ENCODE measurements around the gene PLSCR1.

Gene PLSCR1

GRCh38 chr3:146473726-146474125 lies 70.7 kb downstream of the PLSCR1 start:
- DNase-seq (ENCODE audit: low read depth in 2 of 2) = no peak

DNA sequence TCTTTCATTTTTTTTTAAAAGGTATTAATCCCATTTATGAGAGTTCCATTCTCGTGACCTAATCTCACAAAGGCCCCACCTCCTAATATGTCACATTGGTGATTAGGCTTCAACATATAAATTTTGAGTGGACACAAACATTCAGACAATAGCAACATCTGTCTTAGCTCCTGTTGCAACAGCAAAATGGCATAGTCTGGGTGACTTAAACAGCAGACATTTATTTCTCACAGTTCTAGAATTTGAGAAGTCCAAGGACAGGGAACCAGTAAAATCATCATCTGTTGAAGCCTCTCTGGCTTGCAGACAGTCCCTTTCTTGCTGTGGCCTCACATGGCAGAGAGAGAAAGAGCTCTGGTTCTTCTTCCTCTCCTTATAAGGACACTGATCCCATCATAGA lies 71.8 kb downstream of the PLSCR1 start:
- DNase-seq (ENCODE audit: low read depth in 2 of 2) = no peak

DNA sequence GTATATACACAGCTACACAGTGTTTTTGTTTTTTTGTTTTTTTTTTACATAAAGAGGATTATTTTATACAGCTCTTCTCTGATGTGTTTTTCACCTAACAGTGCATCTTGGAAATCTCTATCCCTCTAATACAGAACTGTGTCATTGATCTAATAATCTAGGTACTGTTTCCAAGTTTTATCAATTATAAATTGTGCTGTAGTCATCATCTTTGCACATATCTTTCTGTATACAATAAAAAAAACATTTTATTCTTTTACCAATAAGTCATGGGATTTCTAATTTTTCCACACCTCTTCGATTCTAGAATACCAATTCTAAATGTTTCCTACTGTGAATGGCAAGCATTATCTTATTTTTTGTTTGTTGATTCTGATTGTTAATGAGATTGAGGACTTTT lies 73.4 kb downstream of the PLSCR1 start:
- no peak for DNase-seq (ENCODE audit: low read depth in 2 of 2)

- no peak for DNase-seq (ENCODE audit: low read depth in 2 of 2)
Observed at GRCh38 chr3:146470425-146470990, 73.9 kb downstream of the PLSCR1 start.

- DNase-seq (ENCODE audit: low read depth in 2 of 2) = peak; percentile 54 to 59
Observed at GRCh38 chr3:146469150-146470017, 75.0 kb downstream of the PLSCR1 start, which contains the start of gene PLSCR2. Gene PLSCR2, minus strand, starts transcription at chr3:146469561. Its CDS starts 9,657 bp downstream, at chr3:146459904.

- no peak for DNase-seq (ENCODE audit: low read depth in 2 of 2)
Observed at GRCh38 chr3:146468671-146469149, 75.7 kb downstream of the PLSCR1 start.

DNA sequence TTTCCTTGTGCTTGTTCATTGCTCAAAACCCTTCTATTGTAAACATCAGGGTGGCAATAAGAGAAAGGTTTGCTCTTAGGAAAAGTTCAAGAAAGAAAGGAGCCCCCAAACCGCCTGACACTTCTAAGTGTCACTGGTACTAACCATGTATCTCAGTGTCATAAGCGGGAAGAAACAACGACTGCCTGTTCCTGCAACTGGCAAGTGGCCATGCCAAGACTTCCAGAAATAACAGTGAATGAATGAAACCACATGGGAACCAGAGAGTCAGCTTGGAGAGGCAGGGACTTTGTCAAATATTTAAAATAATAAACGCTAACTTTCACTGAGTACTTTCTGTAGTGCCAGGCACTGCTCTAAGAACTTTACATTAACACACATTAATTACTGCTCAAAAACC lies 76.2 kb downstream of the PLSCR1 start:
- no peak for DNase-seq (ENCODE audit: low read depth in 2 of 2)

GRCh38 chr3:146466604-146467003 lies 77.8 kb downstream of the PLSCR1 start:
- no peak for DNase-seq (ENCODE audit: low read depth in 2 of 2)

- no peak for DNase-seq (ENCODE audit: low read depth in 2 of 2)
Observed at GRCh38 chr3:146465693-146466465, 78.5 kb downstream of the PLSCR1 start.
